ENCODE measurements around the gene TMEM151B.

TMEM151B gene

DNA sequence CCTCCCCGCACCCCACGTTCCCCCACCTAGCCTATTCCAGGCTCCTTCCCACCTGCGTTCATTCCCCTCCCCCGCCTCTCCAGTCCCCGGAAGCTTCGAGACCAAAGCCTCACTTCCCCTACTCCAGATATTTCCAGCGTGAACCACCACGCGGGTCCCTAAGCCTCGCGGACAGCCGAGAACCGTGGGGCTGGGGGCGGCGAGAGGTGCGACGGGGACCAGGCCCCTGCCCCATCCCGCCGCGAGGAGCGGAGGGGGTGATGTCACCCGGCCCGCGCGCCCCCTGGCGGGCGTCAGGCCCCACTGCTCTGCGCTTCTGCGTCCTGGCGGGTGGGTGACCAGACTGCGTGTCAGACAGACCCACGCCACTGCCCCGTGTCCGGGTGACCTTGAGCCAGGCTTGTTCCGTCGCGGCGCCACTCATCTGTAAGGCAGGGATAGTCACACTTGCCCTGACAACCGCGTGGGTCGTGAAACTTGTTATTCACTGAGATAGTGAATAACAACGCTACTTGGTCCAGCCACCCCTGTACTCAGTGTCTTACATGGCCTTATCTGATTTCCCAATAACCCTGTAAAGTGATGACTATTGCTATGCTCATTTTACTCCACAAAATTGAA, 32.3 kb upstream of the TMEM151B start:
- peak overlapping the region; percentile 48; the same call in 1 of the 2 replicates for H3K4me3 ChIP-seq (ENCODE audit: low read length)
- no peak for TF ChIP-seq ZNF274 (IDR thresholded peaks at IDR 0.05; ENCODE audit: low read depth, low read length)

DNA sequence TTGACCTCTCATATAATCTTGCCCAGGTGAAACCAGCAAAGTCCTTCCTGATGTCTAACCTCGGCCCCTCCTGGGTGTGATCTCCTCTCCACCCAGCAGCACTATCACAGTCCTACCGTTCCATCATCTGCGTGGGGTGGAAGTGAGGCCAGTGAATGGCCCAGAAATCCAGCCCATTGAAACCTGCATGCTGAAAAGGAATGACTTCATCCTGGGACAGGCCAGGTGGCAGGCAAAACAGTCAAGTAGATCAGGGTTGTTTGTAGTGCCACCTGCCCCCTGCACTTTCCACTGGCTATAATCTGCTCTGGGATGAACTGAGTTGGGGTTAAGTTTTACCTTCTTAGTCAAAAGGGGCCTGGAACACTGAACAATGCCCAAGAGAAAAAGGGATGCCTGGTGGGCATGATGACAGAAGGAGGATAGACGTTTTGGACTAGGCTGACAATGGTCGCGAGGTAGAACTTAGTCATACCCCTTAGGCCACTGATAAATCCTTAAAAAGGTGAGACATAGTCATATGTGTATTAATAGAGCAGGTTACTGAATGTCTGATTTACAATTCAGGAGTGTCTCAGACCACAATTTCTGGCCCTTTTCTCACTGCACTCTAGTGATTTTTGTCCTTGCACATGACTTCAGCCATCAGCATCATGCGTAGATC, 31.4 kb upstream of the TMEM151B start:
- H3K4me3 ChIP-seq (ENCODE audit: low read length) = no peak overlapping the region
- no peak for TF ChIP-seq ZNF274 (IDR thresholded peaks at IDR 0.05; ENCODE audit: low read depth, low read length)

DNA sequence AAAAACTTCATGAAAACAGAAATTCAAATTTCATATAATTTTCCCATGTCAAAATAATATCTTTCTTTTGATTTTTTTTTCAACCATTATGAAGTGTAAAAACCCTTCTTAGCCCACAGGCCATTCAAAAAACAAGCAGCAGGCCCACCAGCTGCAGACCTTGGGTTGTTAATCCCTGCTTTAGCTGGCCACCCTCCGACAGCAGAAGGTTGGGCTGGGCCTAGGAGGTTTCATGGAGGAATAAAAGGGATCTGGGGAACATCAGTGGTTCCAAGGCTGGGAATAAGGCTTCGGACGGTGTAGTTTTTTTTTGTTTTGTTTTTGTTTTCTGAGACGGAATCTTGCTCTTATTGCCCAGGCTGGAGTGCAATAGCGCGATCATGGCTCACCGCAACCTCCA, 26.9 kb upstream of the TMEM151B start:
- TF ChIP-seq ZNF274 (IDR thresholded peaks at IDR 0.05; ENCODE audit: low read depth, low read length) = no peak
- no peak overlapping the region for H3K4me3 ChIP-seq (ENCODE audit: low read length)

DNA sequence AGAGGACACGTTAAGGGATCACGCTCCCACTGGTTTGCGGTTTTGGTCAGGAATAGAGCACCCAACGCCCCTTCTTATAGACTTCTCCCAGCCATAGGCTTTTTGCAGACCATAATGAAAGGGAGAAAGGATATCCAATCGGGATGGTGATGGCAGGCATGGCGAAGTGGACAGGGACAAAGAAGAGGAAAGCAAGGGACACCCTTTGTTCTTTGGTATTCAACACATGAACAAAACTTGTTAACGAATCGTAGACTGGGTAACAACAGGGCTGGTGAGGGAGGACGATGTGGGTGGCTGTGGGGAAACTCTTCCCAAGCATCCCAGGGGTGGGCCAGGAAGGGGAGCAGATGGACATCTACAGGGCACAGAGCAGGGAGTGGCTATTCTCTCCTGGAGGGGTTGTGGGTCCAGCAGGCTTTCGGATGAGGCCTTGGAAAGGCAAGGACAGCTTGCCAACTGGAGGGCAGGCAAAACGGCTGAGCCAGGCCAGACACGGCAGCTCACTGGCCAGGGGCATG, 24.8 kb upstream of the TMEM151B start:
- H3K4me3 ChIP-seq (ENCODE audit: low read length) = peak overlapping the region; percentile 98; the same call in 1 of the 2 replicates
- TF ChIP-seq ZNF274 (IDR thresholded peaks at IDR 0.05; ENCODE audit: low read depth, low read length) = no peak

DNA sequence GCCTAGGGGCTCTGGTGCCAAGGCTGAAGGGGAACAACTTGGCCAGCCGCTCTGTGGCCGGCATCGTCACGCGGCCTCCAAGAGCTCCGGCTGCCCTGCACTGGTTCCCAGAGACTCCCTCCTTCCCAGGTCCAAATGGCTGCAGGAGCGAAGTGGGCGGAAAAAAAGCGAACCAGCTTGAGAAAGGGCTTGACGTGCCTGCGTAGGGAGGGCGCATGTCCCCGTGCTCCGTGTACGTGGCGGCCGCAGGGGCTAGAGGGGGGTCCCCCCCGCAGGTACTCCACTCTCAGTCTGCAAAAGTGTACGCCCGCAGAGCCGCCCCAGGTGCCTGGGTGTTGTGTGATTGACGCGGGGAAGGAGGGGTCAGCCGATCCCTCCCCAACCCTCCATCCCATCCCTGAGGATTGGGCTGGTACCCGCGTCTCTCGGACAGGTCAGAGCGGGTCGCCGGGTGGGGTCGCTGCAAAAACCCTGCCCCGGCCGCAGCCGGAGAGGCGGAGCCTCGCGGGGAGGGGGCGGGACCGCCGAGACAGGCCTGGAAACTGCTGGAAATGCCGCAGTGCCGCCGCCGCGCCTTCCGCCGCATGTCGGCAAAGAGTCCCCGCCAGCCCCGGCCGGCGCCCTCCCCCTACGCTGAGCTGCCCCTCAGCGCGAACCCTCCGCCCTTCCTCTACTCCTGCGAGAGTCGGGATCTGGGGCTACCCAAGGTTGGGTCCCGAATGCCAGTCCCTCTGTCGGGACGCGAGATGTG, 24.2 kb upstream of the TMEM151B start:
- peak overlapping the region; percentile 98 for H3K4me3 ChIP-seq (ENCODE audit: low read length)

DNA sequence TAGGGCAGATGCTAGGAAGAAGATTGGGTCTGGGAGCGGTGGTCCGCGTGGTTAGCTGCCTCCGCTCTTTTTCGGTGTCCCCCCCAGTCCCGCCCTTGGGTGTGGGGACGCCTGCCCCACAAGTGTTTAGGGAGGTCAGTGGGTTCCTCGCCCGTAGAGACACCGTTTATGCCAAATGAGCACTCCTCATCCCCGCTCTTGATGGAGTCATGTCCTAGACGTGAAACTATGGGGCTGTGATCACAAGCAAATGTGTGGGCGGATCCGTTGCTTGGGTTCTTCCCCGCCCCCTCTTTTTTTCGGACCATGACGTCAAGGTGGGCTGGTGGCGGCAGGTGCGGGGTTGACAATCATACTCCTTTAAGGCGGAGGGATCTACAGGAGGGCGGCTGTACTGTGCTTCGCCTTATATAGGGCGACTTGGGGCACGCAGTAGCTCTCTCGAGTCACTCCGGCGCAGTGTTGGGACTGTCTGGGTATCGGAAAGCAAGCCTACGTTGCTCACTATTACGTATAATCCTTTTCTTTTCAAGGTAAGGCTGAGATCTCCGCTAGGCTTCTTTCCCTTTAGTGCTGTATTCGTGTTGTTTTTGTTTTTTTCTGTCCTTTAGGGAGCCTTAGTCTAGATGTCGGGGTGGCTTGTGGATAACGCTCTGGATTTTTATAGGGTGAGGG, 23.4 kb upstream of the TMEM151B start, which contains the start of gene HSP90AB1:
Gene HSP90AB1, plus strand, starts transcription at position 439 of the 675 bp plus-strand sequence. CDS start 1,529 bp downstream, outside the sequence.
- no peak for TF ChIP-seq ZNF274 (IDR thresholded peaks at IDR 0.05; ENCODE audit: low read depth, low read length)
- peak within 1 kb of the TSS; percentile 98 for H3K4me3 ChIP-seq (ENCODE audit: low read length)

More for the DNA sequence above, 24.2 kb upstream of the TMEM151B start:
- TF ChIP-seq ZNF274 (IDR thresholded peaks at IDR 0.05; ENCODE audit: low read depth, low read length) = no peak

DNA sequence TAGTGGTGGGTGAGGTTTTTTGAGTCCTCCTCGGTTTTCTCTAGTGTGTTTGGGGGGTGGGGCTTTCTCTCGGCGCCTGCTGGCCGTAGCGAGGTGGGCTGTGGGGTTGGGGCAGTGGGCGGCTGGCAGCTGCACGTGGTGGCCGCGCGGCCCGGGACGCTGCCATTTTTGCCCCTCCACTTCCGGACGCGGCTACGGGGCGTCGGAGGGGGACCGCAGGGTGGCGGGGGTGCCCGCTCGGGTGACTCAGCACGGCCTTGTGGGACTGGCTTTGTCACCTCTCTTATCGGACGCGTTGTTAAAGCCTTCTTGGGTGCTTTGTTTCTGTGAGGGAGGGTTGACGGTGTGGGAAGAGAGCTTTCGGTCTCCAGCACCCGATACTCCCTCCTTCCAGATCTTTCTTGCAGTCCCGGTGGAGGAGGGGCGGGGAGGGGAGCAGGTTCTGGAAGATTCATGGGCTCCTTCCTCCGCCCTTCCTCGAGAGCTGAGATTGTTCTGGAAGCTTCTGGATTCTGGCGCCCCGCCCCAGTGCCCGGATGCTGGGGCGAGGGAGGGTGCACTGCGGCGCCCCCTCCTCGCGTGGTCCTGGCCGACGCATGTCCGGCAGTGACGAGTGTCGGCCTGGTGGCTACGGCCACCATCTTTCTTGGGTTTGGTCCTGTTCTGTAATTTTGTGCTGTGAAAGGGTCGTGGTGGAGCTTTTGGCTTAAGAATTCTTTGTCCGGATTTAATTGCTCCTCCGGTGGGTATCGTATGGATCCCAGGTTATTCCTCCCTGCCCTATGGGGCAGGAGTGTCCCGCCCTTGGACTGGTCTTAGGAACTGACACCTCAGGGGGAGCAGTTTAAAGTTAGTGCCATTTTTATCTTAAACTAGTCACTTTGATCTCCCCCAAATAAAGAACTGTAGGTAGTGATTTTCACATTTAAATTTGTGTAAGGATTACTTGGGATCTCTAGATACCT, 22.6 kb upstream of the TMEM151B start:
- TF ChIP-seq ZNF274 (IDR thresholded peaks at IDR 0.05; ENCODE audit: low read depth, low read length) = no peak
- H3K4me3 ChIP-seq (ENCODE audit: low read length) = peak overlapping the region; percentile 98

DNA sequence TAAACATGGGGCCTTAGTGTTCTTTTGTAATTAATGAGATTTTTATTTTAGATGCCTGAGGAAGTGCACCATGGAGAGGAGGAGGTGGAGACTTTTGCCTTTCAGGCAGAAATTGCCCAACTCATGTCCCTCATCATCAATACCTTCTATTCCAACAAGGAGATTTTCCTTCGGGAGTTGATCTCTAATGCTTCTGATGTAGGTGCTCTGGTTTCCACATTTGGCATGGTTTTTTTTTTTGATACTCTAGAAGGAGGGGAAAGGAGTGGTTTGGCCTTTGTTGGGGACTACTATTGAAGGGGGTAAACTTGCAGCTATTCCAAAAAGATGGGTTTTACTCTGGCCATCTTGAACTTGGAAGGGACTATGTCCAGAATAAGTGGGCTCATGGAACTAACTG, 21.7 kb upstream of the TMEM151B start:
- peak overlapping the region; percentile 98 for H3K4me3 ChIP-seq (ENCODE audit: low read length)
- TF ChIP-seq ZNF274 (IDR thresholded peaks at IDR 0.05; ENCODE audit: low read depth, low read length) = no peak

DNA sequence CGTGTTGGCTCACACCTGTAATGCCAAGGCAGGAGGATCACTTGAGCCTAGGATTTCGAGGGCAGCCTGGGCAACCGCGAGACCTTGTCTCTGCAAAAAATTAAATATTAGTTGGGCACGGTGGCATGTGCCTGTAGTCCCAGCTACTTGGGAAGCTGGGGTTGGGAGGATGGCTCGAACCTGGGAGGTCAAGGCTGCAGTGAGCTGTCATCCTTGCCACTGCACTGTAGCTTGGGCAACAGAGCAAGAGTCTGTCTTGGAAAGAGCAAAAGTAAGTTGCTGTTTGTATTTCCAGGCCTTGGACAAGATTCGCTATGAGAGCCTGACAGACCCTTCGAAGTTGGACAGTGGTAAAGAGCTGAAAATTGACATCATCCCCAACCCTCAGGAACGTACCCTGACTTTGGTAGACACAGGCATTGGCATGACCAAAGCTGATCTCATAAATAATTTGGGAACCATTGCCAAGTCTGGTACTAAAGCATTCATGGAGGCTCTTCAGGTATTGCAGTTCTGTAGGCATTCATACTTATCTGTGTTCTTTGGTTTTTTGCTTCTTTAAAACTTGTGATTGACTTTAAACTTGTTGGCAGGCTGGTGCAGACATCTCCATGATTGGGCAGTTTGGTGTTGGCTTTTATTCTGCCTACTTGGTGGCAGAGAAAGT, 21.0 kb upstream of the TMEM151B start:
- peak overlapping the region; percentile 98 for H3K4me3 ChIP-seq (ENCODE audit: low read length)
- no peak for TF ChIP-seq ZNF274 (IDR thresholded peaks at IDR 0.05; ENCODE audit: low read depth, low read length)

DNA sequence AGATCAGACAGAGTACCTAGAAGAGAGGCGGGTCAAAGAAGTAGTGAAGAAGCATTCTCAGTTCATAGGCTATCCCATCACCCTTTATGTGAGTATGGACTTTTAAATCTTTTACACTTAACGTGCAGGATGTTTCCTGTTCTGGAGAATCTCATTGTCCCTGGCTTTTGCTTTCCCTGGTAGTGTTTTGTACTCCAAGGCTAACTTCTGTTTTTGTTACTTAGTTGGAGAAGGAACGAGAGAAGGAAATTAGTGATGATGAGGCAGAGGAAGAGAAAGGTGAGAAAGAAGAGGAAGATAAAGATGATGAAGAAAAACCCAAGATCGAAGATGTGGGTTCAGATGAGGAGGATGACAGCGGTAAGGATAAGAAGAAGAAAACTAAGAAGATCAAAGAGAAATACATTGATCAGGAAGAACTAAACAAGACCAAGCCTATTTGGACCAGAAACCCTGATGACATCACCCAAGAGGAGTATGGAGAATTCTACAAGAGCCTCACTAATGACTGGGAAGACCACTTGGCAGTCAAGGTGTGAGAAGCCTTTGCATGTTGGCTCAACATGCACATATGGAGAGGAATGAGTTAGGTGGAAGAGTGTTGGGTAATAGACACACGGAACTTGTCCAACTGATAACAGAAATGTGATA, 20.1 kb upstream of the TMEM151B start:
- H3K4me3 ChIP-seq (ENCODE audit: low read length) = no peak overlapping the region
- no peak for TF ChIP-seq ZNF274 (IDR thresholded peaks at IDR 0.05; ENCODE audit: low read depth, low read length)

DNA sequence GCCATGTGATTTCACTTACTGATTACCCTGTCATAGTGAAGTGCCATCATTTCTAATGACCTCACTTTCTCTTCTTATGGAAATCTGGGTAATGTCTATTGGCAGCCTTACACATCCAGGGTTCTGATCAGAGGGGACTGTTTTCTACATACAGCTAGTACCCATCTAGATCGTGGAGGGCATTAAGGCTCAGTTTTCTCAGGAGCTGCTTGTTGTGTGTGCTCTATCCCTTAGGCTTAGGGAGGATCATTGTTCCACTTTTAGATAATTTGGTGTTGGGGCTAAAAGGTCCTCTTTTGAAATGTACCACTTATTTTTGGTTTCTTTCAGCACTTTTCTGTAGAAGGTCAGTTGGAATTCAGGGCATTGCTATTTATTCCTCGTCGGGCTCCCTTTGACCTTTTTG, 19.5 kb upstream of the TMEM151B start:
- TF ChIP-seq ZNF274 (IDR thresholded peaks at IDR 0.05; ENCODE audit: low read depth, low read length) = no peak
- H3K4me3 ChIP-seq (ENCODE audit: low read length) = no peak overlapping the region
